Measurements from ENCODE around the gene CTAG2.
A peak's percentile ranks its signal among the peaks of the same experiment; 100 is the strongest.
"Not testable (repeated sequence)": the region's sequence is repeated elsewhere in the genome, so short reads cannot be mapped to it uniquely, and the experiment has no call there.

The CTAG2 gene

DNA sequence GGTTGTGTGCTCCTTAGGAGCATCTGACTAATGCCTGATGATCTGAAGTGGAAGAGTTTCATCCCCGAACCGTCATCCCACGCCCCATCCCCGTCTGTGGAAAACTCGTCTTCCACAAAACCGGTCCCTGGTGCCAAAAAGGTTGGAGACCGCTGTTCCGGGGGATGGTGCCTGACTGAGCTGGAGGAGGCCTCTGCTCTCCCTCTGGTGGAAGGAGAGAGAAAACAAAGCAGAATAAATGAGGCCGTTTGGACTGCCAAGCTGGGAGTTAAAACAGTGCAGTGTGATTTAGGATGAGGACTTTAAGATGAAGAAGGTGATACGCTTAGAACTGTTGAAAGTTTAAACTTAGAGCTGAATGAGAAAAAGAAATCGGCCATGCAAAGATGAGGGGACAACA lies 19.7 kb downstream of the CTAG2 start:
- H3K27ac ChIP-seq; H3K4me3 ChIP-seq; DNase-seq (ENCODE audit: low spot score): not testable (repeated sequence)

DNA sequence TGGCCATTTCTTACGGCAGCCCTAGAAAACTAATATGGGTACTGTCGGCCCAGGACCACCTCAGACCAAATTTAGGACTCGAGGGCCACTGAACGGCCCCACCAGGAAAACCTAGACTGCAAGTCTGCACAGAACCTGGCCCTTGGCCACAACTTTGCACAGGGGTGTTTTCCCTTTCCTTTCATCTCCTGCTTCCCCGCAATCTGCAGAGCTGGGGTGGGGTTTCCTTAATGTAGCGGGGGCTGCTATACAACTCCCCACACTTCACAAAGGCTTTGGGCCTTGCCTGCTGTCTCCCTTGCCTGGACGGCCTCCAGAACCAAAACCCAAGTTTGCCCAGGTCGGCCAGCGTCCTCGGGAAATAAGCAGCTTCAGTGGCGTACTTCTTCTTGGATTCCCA lies 22.4 kb downstream of the CTAG2 start:
- DNase-seq (ENCODE audit: low spot score); H3K27ac ChIP-seq; H3K4me3 ChIP-seq: not testable (repeated sequence)

DNA sequence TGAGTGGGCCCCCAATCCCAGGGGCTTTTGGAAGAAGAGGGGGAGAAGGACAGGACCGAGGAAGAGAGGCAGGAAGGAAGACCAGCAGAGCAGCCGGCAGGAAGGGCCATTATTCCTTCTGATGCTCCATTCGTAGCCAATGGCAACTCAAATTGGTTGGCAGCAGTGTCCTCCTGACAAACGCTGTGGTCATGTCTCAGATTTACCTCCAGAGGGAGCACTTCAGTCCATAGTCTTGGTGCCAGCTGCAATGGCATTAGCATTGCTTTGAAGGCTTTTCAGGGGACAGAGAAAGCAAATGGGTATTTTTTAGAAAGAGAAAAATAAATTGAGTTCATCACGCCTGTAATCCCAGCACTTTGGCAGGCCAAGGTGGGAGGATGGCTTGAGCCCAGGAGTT lies 24.4 kb downstream of the CTAG2 start:
- not testable (repeated sequence) for H3K4me3 ChIP-seq

DNA sequence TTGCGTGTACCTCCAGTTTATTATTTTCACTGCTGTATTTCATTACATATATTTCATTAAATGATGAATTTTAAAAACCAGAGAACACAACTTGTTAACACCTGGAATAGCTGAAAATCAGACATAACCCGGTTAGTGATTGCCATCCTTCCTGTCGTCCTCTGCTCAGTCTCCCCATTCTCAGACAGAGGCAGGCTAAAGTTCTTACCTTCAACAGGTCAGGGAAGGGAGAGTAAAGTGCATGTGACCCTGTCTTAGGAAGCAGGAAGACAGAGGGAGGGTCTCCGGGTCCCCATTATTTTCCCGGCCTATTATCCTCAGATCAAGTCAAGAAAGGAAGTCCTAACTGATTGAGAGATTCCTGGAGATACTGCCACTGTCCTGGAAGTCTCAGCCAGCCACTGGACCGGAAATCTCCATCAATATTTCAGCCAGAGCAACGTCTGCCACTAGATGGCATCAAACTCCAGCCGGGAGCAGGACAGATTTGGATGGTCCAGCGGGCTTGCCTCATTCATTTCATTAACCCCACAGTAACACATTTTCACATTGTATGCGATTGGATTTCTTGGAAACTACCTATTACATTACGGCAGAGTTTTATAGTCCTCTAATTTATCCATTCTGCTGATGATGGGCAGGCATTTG lies 32.5 kb downstream of the CTAG2 start:
- H3K27ac ChIP-seq; DNase-seq (ENCODE audit: low spot score); H3K4me3 ChIP-seq: not testable (repeated sequence)

More for the DNA sequence above, 24.4 kb downstream of the CTAG2 start:
- H3K27ac ChIP-seq; DNase-seq (ENCODE audit: low spot score): not testable (repeated sequence)

DNA sequence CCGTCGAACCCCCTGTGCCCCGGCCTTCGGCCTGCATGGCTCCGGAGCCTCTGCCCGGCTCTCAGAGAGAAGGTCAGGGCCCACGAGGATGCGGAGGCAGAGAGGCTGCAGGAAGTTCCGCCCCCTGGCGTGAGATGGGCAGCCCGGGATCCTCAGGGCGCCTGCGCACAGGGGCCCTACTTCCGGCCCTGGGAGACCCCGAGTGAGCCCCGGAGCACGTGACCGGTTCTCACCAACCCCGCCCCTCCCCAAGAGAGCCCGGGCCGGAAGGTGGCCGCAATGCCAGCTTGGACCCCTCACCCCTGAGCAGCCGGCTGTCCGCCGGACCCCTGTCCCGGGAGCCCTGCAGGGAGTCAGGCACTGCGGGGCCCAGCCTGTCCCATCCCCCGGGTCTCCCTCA lies 34.2 kb downstream of the CTAG2 start, which contains the start of gene CTAG1B:
Gene CTAG1B, minus strand, starts transcription at position 101 of the 400 bp plus-strand sequence. Its CDS starts 64 bp downstream, at position 37.
- H3K27ac ChIP-seq; H3K4me3 ChIP-seq; DNase-seq (ENCODE audit: low spot score): not testable (repeated sequence)

DNA sequence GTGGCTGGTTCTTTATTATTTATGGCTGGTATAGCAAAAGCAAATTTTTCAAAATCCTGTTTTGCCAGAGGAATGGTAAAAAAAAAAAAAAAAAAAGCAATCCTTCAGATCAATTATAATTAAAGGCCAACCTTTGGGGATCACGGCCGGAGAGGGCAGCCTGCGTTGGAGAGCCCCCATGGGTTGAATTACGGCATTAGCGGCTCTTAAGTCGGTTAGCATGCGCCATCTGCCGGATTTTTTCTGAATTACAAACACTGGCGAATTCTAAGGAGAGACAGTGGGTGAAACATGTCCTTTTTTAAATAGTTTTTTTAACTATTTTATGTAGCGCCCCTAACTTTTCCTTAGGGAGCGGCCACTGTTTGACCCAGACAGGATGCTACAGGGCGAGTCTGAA lies 39.8 kb downstream of the CTAG2 start:
- DNase-seq (ENCODE audit: low spot score); H3K4me3 ChIP-seq; H3K27ac ChIP-seq: not testable (repeated sequence)

DNA sequence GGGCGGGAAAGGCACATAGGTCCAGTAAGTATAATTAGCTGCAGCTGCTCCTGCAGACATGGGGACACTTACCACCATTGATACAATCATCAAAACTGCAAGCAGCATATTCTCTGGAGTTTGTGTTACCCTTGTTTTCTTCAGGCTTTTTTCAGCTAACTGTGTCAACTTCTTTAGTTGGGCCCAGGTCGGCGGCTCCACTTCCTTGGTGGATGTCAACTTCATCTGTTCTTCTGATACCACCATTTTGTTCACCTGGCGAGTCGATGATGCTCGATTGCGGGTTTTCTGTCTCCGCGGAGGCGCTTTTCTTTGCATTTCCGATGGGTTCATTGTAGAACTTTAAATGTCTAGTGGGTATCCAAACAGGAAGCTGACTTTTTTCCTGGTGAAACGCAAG lies 42.2 kb downstream of the CTAG2 start:
- H3K27ac ChIP-seq; H3K4me3 ChIP-seq; DNase-seq (ENCODE audit: low spot score): not testable (repeated sequence)

DNA sequence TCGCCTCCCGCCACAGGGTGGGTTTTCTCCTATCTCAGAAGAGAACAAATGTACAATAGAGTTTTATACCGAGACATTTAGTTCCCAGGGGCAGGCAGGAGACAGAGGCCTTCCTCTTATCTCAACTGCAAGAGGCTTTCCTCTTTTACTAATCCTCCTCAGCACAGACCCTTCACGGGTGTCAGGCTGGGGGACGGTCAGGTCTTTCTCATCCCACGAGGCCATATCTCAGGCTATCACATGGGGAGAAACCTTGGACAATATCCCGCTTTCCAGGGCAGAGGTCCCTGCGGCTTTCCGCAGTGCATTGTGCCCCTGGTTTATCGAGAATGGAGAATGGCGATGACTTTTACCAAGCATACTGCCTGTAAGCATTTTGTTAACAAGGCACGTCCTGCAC lies 44.6 kb downstream of the CTAG2 start:
- H3K4me3 ChIP-seq; H3K27ac ChIP-seq; DNase-seq (ENCODE audit: low spot score): not testable (repeated sequence)

DNA sequence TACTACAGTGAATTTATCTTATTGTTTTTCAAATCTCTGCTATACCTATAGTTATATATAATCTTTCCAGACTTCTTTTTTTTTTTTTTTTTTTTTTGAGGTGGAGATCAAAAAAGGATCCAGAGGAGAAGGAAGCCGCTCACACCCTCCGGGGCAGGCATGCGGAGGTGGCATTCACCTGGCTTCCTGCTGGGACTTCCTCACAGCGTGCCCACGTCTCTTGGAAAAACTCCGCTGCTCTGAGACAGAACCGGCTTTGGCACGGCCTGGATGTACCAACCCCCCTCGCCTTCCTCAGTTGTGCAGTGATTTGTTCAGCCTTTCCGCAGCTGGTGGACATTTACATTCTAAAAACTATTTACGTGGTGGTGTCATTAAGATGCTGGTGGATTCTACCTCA lies 45.4 kb downstream of the CTAG2 start:
- H3K27ac ChIP-seq, H3K4me3 ChIP-seq: not testable (repeated sequence)
- DNase-seq (ENCODE audit: low spot score), result peak; percentile 26

DNA sequence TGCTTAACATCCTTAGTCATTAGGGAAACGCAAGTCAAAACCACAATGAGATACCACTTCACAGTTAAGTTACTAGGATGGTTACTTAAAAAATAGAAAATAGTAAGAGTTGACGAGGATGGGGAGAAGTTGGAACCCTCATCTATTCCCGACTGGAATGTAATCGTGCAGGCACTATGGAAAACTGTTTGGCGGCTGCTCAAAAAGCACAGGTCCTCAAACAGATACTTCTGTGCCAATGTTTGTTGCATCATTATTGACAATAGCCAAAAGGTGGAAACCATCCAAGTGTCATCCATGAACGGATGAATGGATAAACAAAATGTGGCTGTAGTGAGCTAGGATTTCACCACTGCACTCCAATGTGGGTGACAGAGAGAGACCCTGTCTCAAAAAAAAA lies 46.0 kb downstream of the CTAG2 start:
- Histone ChIP-seq H3K4me3 (no peak overlapping the region), H3K27ac (no peak overlapping the region)
- TF ChIP-seq, protein P1, sequence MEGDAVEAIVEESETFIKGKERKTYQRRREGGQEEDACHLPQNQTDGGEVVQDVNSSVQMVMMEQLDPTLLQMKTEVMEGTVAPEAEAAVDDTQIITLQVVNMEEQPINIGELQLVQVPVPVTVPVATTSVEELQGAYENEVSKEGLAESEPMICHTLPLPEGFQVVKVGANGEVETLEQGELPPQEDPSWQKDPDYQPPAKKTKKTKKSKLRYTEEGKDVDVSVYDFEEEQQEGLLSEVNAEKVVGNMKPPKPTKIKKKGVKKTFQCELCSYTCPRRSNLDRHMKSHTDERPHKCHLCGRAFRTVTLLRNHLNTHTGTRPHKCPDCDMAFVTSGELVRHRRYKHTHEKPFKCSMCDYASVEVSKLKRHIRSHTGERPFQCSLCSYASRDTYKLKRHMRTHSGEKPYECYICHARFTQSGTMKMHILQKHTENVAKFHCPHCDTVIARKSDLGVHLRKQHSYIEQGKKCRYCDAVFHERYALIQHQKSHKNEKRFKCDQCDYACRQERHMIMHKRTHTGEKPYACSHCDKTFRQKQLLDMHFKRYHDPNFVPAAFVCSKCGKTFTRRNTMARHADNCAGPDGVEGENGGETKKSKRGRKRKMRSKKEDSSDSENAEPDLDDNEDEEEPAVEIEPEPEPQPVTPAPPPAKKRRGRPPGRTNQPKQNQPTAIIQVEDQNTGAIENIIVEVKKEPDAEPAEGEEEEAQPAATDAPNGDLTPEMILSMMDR (IDR thresholded peaks at IDR 0.05), result no peak
- no peak for DNase-seq (ENCODE audit: low spot score)

DNA sequence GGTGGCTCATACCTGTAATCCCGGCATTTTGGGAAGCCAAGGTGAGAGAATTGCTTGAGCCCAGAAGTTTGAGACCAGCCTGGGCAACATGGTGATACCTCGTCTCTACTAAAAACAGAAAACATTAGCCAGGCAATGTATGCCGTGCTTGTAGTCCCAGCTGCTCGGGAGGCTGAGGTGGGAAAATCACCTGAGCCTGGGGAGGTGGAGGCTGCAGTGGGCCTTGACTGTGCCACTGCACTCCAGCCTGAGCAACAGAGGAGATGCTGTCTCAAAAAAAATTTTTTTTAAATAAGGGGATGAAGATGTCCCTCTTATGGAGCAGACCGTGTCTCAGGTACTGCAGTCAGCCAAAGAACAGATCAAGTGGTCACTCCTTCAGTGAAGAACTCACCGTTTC lies 47.8 kb downstream of the CTAG2 start:
- TF ChIP-seq, protein P1 (IDR thresholded peaks at IDR 0.05), result no peak
- no peak overlapping the region for H3K4me3 ChIP-seq
- no peak overlapping the region for H3K27ac ChIP-seq
- peak; percentile 21 for DNase-seq (ENCODE audit: low spot score)

DNA sequence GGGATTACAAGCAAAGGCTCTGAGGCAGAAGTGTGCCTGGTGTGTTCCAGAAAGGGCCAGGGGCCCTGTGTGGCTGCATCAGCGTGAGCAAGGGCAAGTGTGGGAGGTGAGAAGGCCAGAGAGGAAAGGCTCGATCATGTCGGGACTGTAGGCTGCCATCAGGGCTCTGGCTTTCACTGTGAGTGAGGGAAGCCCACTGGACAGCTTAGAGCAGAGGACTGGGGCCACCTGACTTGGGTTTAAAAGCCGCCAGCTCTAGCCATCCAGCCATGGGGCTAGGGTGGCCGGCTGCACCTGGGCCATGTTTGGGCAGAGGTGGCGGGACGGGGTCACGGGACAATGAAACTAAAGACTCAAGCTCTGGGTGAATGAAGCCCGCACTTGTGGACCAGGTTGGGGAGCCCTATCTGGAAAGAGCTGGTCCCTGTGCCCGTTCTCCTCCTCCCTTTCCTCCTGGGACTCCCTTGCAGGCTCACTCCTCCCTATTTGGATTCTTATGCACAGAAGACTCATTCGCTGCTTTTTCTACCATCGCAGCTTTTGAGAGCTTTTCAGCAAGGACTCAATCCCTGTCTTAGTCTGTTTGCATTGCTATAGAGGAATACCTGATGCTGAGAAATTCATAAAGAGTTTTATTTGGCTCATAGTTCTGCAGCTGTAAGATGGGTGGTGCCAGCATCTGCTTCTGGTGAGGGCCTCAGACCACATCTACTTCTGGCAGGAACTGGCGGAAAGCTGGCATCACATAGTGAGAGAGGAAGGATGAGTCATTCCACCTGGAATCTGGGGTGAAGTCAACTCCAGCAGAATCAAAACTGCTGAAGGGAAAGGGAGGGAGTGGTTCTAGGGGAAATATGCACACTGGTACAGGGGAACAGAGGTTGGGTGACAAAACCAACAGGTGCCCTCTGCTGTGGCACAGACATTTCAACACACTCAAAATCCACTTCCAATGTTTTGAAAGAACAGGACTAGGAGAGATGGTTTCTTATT lies 49.6 kb downstream of the CTAG2 start:
- DNase-seq (ENCODE audit: low spot score), result peak; percentile 68
- H3K4me3 ChIP-seq, result no peak overlapping the region
- peak overlapping the region in 1 of 2 donors; percentile 7 for H3K27ac ChIP-seq
- TF ChIP-seq, protein P1 (IDR thresholded peaks at IDR 0.05), result no peak

Measured in coronary artery (tissue), 2 donors.